Uterus (tissue), 4 donors: ENCODE data around the gene ALB. TPM values are rescaled to one million over a fixed set of nuclear protein-coding genes. Genes with fewer than 3 reads are reported as not detected.

ENCODE experiments used
- total RNA-seq, 4 donors: library from RNA; depleted of rRNA in 3 of 4; stranded (reverse); fragments of >200 nt in 3 of 4; gene quantifications; one replicate each; pipeline versions ENCODE4 v1.1.0 to v1.2.4, GENCODE V29; 2014 to 2023
- donor health status: DM: yes; HTN: yes; CAD: no.

The ALB gene
- total RNA-seq, 4 donors from 2014 or later, result 5.0 to 11.3 TPM; not detected in 2

Other genes with a start within 250 kb of the ALB start
- 10 to 100 TPM; 25.0 to 75.6 (median 56.7) TPM for gene ANKRD17, start 145.5 kb upstream of the ALB start, total RNA-seq
- gene AFP, start 31.9 kb downstream of the ALB start, total RNA-seq, result not detected
- gene AFM, start 77.5 kb downstream of the ALB start, total RNA-seq, result under 1 TPM in 1 of 4 donors, not detected in 3; 0.14 TPM
- 1 to 10 TPM in 1 of 4 donors, under 1 TPM in 2, not detected in 1; under 0.01 to 1.5 (median 0.06) TPM for gene RASSF6, start 216.1 kb downstream of the ALB start, total RNA-seq